Epidermal melanocyte (primary cell): ENCODE measurements around the gene C1orf198.

Experiments
- DNase-seq: peaks from one replicate; pipeline ENCODE4 v3.0.0; 2011; ENCODE audit warnings: low spot score; ENCODE audit not compliant: insufficient read length

Gene C1orf198

DNA sequence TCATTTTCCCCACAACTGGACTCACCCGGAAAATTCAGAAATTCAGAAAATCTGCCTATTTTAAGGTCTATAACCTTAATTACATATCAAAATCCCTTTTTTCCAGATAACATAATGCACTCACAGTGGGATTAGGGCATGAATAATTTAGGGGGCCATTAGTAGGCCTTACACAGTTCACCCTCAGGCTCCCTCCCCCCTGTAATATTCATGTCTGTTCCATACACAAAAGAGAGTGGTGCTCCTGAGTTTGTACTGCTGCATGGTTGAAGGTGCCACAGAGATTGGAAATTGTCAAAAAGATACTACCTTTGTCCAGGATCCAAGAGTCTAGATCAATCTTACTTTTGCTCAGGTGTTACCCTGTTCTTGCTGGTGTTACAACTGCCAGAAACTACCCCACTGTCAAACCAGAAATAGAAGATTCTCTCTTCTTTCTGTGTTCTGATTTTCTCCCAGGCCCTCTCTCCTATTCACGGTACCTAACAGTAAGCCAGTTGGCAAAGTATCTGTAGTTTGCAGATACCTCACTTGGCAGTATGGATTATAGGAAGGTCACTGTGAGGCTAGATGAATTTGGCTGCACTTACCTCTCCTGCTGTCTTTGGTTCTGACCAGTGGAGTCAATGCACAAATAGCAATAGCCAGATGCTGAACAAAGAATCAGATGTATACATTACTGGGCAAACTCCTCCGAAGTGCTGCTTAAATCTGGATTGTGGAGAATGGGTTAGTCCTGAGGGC lies 53.2 kb downstream of the C1orf198 start:
- no peak for DNase-seq

DNA sequence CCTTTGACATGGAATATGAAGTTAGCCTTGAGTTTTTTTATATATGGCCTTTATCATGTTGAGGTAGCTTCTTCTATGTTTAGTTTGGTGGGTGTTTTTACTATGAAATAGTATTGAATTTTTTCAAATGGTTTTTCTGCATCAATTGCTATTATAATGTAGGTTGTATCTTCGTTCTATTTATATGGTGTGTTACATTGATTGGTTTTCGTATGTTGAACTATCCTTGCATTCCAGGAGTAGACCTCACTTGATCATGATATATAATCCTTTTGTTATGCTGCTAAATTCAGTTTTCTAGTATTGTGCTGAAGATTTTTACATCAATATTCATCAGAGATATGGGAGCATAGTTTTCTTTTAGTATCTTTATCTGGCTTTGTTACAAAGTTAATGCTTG lies 55.8 kb downstream of the C1orf198 start:
- no peak for DNase-seq

DNA sequence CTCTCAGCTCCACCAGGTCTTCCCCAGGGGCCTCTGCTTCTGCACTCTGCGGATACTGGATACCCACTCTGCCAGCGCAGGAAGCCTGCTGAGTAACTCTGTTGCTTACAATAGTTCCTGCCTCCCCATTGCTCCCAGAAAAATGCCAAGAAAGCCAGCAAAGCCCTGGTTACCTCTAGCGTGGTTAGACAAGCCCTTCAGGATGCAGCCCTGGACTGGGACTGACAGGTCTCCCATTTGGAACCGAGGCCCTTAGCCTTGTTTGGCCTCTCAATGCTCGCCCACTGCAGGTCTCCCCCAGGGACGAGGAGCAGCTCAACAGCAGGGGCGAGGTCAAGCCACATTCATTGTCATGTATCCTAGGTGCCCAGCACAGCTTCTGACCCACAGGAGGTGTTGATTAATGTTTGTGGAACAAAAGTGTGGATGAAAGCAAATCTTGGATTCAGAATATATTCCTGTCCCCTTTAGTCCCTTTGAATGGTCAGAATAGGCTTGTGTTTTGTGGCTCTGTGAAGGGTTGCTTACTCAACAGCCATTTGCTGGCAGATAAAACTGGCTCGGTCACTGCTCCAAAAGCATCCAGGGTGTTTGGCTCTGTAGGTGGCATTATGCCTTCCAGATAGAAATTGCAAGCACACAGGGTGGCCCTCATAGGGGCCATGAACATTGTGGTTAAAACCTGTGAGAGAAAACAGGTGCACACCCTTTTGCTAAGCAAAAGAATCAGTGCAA lies 58.9 kb downstream of the C1orf198 start:
- no peak for DNase-seq

DNA sequence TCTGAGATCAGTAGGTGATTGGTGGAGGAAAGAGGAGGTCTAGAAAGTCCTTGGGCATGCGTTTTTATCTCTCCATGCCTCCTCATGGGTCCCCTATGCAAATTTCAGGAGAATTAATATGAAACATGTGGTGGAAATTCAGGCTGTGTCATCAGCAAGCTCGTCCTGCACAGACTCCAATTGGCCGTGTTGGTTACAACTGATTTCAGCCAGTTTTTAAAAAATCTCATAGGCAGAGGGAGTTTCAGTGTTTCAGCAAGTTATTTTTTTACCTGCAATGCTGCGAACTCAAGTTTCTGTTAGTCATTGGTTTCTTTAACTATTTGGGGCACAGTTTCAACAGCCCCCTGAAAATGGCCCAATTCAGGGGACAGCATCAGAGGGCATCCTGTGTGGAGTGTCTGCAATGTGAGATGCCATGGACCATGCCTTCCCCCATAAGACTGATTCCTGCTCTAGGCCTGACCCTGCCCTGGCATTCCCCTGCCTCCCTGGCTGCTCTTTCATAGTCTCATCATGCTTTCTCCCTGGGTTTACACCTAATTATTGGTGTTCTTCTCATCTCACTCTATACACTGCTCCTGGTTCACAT lies 59.9 kb downstream of the C1orf198 start:
- no peak for DNase-seq

DNA sequence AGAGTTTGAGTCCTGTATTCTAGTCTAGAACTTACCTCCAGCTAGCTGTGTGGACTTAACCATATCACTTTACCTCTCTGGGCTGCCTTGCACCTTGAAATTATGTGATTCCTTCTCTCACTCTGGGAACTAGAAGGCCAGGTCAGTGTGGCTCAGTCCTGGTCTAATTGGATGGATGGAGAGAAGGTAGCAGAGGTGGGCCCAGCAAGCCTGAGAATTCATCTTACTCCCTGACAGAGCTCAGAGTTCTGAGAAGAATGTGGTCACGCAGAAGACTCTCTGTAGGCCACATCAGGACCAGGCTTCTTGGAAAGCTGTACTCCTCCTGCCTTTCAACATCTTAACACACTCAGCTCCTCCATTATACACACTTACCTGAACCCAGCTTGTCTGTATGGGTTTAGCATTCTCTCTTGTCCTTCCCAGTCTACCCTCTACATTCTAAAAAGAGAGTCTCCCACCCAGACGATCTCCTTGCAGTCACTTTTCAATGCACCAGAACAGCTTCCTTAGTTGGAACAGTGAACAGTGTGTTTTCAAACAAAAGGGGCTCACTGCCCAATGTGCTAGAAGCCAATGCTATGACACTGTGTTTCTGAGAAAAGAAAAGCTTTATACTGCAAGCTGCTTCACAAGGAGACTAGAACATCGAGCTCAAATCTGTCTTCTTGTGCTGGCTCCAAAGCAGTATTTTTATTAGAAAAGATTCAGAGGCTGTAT lies 60.6 kb downstream of the C1orf198 start:
- no peak for DNase-seq

DNA sequence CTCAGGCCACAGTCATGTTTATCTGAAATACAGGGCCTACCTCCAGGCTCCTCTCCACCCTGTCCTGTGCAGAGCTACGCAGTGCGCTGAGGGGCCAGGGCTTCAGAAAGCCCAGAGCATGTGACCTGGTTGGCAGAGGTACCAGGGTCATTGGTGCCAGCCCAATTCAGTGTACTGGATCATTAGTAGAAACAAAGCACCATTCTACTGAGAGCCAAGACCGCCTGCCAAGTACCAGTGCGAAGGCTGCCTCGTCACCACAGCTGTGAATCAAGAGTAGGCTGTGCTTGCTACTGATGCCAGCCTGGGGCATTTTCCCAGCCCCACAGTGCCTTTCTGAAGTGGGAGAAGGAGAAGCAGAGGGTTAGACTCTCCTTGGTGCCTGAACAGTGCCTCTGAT lies 61.3 kb downstream of the C1orf198 start:
- DNase-seq = no peak

DNA sequence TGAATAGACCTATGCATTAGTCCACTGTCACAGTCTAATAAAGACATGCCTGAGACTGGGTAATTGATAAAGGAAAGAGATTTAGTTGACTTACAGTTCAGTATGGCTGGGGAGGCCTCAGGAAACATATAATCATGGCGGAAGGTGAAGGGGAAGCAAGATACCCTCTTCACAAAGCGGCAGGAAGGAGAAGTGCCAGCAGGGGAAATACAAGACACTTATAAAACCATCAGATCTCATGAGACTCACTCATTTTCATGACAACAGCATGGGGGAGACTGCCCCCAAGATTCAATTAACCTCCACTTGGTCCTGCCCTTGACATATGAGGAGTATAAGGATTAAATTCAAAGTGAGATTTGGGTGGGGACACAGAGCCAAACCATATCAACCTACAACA lies 61.8 kb downstream of the C1orf198 start:
- DNase-seq = no peak

DNA sequence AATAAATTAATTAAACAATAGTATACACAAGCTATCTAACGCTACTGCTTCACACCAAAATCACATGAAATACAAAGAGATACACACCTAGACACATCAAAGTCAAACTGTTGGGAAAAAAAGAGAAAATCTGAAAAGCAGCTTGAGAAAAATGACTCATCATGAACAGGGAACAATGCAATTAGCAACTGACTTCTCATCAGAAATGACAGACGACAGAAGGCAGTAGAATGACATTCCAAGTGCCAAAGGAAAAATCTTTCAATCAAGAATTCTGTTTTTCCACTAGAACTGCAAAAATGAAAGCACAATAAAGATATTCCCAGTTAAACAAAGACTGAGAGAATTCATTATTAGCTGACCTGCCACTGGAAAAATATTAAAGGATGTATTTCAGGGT lies 63.9 kb downstream of the C1orf198 start:
- no peak for DNase-seq

DNA sequence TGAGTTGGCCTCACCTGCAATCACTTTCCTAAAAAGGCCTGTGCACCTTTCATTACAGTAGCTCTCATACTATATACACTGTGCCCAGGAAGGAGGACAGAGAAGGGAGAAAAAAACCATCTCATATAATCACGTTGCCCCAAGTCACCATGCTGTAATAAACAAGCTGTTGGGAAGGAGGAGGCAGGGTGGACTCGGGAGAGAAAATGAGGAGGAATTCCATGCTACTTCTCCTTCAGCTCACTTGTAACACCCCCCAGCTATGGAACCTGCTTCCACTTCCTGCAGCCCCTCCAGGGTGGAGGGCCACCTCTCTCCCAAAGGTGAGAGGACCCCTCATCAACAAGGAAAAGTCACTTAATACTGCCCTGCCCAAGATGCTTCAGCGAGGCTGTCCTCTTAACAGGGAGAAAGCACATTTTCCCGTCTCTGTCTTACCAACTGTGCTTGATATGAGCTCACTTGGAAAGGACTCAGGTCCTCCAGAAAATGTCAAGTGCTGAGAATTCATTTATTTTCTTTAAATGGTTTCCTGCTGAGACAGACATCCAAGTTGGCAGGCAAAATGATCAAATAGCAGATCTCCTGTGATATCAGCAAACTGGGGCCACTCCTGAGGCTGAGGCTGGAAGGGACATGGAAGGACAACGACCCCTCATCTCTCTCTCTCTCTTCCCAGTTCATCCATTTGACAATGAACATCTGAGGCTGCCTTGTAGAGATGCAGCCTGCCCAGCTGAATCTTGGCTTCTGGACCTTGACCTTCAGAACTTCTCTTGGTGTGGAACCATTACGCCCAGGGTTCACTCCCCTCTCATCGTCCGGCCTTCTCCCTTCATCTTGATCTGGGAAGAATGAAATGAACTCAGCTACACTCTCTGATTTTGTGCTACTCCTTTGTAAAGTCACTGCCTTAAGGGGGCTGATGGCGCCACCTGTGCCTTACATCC lies 67.2 kb downstream of the C1orf198 start:
- no peak for DNase-seq

DNA sequence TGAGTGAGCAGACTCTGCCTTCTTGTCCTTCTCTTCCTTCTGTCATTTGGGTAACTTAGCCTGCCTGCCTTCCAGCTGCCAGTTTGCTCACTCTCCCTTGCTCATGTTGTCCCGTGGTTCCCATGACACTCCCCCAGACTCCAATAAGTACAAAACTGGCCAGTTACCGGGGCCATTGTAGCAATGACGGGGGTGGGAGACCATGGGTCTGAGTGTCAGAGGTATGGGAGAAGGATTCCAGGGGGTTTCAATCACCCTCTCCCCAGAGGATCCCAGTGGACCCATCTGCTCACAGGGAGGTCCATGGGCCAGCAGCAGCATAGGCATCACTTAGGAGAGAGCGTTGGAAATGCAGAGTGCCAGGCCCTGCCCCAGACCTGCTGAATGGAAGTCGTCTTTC lies 69.8 kb downstream of the C1orf198 start:
- no peak for DNase-seq

DNA sequence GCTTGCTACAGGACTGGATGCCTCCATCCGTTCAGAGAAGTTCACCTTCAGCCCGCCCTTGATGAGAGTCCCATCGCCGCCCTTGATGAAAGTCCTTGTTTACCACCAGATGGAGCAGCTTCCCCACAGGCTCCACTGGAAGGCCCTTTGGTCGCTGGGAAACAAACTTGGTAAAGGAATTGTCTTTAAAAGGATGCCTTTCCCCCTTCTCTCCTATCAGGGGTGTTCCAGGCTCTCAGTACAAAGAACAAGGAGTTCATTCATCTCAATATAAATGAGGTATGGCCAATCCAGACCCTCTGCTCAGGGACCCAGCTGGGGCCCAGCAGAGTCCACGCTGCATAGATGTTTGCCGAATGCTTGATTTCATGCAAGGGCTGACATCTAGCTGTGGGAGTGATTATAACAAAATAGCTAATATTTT lies 70.4 kb downstream of the C1orf198 start:
- peak; percentile 60 for DNase-seq

DNA sequence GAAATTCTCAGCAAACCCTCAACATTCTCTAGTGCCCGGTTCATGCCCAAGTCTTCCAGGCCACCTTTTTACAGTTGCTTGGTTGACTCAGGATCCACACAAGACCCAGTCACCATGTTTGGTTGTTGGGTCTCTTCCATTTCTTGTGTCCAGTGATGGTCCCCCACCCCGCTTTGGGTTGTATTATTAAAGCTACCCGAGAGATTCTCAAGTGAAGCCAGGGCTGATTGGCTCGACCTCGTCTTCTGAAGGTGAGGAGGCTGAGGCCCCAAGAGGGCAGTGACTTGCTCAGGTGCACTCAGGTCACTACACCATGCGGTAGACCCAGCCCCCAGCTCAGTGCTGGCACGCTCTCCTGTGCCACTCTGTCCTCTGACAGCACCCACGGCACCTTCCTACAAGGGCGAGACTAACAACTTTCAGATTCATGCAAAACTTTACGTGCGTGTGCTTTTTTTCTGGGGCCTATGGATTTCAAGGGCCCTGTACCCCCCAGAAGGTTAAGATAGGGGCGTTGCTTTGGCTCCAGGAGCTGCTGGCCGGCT lies 70.9 kb downstream of the C1orf198 start:
- DNase-seq = no peak

DNA sequence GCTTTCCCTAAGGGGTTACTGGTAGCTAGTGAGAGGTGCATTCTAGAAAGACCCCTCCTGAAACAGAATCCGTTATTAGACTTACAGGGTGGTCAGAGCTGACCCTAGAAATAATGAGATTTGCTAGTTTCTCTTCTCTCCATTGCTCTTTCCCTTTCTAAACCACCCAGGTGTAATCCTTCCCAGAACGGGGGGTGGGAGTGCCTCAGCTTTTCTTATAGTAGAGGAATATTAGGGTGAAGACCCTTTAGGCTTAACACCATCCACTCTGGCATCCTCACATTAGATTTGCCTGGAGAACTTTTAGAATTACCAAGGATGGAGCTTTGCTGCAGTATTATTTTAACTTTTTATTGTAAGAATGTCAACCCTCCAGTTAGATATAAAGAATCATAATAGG lies 71.7 kb downstream of the C1orf198 start:
- no peak for DNase-seq

DNA sequence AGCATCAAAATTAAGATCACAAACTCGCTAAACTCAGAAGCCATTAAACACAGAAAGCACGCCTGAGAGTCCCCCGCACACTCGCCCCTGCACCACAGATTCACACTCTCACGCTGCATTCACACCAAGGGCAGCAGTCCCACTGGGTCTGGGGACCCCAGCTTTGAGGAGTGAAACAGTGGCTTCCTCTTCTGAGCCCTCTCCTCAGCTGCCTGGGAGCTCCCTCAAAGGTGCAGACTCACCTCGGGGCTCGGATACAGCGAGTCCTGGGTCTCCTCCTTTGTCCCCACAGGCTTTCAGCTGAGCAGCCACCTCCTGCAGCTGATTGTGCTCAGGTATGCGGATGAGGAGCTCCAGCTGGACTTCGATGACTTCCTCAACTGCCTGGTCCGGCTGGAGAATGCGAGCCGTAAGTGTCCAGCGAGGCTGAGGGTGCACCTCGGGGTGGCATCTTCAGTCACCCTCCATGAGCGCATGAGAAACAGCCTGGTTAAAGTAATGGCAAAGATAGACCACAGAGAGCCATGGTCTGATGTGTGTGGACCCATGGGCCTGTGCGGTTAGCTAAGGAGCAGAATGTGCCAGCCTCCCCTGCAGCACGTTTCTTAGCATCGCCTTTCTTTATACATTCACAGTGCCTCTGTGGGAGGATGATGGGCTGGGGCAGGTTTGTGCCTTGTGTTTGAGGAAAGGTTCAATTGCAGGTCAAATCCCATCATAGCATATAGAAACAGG lies 73.3 kb downstream of the C1orf198 start:
- no peak for DNase-seq

DNA sequence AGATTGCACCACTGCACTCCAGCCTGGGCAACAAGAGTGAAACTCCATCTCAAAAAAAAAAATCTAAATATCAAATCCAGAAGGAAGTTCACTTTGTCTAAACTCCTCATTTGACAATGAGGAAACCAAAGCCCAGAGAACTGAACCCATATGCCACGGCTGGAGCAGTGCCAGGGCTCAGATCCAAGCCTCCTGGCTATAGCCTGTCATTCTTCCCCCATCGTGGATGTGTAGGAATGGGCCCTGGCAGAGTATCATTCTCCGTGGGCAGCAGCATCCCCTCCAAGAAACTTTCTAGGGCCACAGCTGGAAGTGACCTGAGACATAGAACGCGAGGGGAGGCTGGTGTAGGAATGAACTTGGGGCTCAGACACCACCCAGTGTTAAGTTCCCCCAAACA lies 73.9 kb downstream of the C1orf198 start:
- no peak for DNase-seq

DNA sequence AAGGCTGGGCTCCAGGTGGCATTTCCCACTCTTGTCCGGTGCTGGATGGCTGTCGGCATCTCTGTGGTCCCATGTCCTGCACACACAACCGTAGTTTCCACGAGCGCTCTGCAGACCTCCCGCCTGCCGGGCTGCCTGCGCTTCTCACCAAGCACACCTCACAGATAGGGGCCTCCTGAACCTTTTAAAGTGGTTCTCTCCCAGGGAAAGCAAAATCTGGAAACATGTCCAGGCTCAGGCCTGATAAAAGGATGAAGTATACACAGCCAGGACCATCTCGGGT lies 74.9 kb downstream of the C1orf198 start:
- no peak for DNase-seq

DNA sequence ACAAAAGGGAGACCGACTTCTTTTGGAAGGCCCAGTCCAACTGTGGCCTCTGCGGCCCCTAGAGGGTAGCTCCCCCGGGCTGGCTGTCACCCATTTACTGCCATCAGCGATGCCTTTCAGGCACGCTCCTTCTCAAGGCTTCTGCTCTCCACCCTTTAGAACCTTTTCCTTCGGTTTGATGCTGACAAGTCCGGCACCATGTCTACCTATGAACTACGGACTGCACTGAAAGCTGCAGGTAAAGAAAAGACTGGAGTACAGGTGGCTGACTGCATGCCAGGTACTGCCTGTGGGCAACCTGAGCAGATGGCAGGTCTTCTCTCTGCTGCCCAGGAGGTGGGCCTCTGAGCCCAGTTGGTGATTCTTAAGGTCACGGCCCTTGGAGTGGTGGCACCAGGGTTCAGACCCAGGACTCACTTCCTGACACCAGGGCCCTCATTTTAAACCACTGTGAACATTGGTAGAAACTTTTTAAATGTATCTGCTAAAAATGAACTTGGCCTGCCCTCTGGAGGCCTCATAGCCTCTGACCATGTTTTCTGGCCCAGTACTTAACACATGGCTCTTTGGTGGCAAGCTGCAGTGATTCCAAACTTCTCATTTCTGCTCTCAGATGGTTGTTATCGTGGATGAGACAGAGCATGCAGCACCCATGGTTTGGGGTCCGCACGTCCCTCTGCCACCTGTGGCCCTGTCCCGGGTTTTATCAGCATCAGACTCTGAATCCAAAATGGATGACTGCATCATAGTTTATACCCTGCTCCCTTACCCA lies 75.4 kb downstream of the C1orf198 start:
- no peak for DNase-seq

DNA sequence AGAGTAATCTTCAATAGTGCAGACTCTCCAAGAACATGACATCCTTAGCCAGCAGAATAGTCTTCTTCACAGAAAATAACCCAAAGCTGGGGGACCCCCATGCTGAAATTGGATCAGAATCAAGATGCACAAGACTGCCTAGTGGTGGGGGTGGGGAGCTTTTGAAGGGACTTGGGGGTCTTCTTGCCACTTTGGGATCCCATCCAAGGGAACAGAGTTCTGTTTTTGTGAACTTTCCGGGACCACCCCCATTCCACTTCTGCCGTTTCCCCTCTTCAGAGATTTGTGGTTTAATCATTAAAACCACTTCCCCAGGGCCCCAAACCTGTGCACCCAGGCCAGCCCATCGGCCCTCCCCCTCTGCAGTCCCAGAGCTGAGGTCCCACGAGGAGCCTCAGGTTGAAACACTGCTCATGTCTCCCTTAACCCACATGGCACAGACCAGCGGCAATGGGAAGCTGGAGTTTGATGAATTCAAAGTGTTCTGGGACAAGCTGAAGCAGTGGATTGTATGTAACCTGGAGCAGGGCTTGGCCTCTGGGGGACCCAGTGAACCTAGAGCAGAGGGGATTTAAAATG lies 76.2 kb downstream of the C1orf198 start:
- no peak for DNase-seq

DNA sequence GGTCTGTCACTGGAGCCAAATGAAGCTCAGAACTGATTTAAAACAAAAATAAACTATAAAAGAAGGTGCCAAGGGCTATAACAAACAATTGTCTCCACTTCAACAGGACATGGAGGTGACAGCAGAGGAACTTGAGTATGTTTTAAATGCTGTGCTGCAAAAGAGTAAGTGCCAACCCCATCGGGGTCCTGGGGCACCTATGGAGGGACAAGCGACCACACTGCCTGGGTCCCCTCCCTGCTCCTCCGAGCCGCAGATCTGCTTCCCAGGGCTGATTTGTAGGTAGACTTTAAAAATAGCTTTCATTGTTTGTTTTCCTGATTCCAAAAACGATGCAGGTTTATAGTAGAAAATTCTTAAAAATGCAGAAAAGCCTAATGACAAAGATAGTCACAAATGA lies 78.3 kb downstream of the C1orf198 start:
- no peak for DNase-seq
